Activated CD4-positive, alpha-beta T cell treated with anti-CD3 and anti-CD28 coated beads, Interleukin-2, Interleukin-4, amounts not matched to agents 100 ng/mL and 50 ng/mL, durations not matched to agents 16 hours and 8 hours (primary cell): ENCODE results near the gene ROBO1.
"Not testable (repeated sequence)": the region's sequence is repeated elsewhere in the genome, so short reads cannot be mapped to it uniquely, and the experiment has no call there.

Experiments used
- DNase-seq: peaks from one replicate; pipeline ENCODE4 v3.0.0-alpha.2; 2020; ENCODE audit warnings: low spot score

Gene ROBO1

DNA sequence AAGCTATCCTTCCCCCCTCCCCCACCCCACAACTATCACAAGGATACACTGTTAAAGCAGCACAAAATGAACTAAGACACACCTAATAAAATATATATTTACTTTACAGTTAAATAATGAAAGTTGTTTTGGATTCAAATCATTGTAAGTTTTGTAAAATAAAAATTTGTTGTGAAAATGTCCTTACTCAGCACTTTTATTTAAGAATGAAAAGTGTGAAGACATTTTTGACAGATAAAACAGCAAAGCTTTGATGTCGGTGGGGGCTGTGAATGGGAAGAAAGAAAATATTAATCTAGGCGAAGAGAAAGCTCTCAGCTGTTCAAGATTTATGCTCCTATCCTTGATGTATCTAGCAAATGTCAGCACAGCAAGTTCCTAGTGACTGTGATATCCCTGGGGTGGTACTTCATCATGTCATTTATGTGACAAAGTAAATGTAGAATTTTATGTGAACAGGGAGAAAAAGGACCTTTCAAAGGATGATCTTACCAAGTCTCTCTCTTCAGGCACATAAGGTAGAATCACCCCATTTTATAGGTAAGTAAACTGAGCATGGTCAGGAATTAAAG lies 216.4 kb downstream of the ROBO1 start:
- no peak for DNase-seq

DNA sequence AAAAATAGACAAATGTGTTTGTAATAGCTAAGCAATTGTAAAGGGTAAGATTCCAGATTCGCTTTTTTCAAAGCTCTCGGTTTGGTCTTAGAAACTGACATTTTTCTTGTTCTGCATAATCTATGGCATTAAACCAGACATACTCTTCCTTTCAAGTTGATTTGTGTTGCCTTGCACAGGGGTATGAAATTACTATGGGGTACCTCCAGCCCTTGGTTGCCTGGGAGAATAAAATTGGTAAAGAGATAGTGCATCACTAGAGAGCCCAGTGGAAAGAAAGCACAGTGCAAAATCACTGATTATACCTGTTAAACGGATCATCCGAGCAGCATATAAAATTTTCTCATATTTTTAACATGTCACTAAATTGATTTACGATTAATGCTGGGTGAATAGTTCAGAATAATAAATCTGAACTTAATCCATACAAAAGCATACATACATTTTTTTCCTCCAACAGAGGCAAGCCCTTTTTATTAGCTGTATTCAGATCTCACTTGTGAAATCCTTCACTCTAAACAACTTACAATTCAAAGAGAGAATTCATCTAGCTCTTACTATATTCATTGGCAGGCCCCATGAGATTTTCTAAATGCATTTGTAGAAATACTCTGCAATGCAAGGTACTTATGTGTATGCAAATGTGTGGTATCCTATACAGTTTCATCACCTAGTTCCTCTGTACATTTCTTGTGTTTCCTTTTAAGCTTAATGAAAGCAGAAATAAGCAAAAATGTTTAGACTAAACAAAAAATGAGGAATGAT lies 224.4 kb downstream of the ROBO1 start:
- DNase-seq, result no peak

DNA sequence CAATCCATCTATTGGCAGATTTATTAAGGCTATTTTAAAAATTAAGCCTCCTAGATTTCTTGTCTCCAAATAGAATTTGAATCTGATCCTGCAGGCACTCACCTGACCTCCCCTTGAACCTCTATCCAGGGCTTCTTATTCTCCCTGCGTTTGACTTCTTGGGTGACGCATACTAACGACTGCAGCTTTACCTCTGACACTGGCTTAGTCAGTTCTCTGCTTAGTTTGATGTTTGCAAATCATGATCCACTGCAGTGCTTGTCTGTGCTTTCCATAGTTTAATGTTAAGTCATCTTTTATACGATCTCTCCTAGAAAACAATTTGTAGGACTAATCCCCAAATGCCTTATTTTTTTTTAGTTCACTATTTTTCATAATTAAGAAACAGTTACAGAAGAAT lies 233.1 kb downstream of the ROBO1 start:
- DNase-seq, result no peak

DNA sequence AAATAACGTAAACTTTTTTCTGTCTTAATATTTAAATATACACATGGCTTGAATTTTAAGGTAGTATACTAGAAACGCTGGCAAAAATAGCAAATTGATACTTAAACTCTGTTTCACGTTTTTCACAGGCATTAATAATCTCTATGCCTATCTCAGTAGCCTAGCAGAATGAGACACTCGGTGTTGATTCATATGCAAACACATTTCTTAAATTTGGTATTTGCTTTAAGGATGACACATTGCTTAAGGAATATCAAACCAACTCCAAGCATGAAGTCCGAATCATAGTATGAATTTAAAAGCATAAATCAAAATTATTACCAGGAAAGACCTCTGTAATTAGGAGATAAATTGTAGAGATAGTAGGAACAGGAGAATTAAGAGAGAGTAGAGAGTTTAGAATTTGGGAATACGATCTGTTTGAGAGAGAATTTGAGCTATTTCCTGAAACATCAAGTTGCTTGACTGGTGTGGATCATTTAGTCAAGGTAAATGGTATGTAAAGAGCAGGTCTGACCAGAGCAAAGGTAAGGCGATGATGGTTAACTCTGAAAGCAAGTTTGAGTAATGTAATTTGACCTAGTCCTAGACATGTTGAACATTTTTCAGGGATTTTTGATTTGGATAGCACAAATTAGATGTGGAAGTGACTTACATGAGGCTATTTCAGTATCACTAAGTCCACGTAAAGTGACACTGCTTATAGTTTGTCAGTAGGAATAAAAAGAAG lies 236.1 kb downstream of the ROBO1 start:
- DNase-seq, result no peak

DNA sequence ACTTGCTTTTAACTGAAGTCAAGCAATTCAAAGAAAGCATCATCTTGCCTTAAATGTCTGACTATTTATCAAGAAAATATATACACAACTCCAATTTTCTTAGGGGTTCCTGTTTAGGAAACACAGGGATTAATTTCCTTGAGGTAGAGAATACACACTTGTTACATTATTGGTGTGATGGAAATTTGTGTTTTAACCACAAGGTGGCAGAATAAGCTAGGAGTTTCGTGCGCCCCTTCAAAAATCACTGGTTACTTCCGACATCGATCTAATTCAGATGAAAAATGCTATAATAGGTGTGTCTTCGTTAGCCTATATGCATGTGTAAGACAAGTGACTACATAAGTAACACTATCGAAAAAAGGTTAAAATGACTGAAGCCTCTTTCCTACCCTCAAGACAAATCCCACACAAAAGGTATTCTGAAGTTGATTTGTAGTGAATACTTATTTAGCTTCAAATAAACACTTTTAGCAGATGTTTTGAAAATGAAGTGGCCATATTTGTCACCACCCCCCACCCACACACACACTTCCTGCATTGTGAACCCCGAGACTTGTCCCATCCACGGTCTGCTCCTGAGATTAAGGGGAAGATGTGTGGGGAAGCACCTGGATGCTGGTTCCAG lies 246.5 kb downstream of the ROBO1 start:
- DNase-seq, result peak; percentile 37

DNA sequence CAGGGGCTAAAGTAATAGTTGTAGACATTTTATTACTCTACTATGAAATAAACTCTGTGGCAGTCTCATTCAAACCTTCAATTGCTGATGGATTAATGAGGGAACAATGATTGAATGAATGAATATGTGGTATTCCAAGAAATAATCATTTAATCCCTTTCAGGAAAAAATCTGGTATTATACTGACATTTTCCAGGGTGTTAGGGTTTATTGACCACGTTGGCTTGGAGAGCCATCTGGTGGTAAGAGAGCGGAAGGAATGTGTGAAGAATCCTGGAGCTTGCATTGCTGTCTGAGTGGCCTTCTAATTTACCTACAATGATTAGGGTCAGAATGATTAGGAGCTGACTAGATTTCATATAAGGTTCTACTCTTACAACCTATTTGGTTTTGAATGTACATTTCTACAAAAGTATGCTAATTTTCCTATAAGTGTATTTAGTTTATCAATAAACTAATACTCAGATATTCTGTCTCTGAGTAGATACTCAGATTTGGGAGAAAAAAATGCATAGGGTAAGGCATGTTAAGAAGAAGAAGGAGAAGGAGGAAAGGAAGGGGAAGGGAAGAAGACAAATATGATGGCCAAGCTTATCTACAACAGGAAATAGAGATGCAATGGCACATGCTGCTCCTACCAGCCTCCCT lies 249.9 kb downstream of the ROBO1 start:
- no peak for DNase-seq

DNA sequence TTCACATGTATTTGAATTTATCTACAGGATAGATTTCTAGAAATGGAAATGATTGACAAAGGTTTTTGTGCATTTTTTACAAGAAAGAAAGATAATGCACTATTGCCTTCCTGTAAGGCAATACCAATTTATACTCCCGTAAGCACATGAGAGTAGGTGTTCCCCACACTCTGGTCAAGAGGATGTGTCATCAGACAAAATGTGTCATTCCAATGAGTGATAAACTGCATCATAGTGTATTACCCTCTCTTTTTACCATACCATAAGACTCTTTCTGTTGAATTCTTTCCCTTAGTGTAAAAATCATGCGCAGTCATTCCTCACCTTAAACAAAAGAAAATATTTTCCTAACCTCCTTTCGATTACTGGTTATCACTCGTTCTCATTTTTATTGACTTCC lies 251.0 kb downstream of the ROBO1 start:
- DNase-seq, result no peak

DNA sequence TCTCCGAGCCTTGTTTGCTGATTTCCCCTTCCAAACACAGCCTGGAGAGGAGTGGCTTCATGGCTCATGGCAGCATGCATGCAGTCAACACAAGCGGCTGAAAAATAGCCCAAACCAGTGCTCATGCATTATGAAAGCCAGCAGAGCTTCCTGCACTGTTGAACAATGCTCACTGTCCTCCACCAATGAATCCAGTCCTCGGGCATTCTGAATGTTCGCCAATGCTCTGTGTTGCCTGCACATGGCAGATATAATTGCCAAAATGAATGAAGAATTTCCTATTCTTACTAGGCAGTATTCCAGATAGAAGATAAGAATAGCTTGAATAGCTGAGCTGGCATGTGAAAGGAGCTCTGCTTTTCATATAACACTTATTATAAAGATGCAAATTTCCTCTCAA lies 252.7 kb downstream of the ROBO1 start:
- no peak for DNase-seq

DNA sequence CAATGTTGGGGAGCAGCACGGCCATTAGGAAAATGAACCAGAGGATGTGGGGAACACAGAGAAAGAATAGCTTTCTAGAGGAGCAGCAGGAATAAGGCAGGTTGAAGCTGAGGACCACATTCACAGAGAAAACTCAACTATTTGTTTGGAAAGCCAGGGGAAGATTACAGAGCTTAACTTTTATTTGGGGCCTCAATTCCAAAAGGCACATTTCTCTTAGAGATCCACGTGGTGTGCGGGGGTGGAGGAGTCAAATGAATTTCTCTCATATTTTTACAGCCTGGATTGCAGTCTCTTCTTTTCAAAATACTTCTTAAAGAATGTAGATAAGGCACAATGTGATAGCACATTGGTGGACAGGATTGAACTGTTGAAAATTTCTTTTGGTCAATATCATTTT lies 253.7 kb downstream of the ROBO1 start:
- no peak for DNase-seq

DNA sequence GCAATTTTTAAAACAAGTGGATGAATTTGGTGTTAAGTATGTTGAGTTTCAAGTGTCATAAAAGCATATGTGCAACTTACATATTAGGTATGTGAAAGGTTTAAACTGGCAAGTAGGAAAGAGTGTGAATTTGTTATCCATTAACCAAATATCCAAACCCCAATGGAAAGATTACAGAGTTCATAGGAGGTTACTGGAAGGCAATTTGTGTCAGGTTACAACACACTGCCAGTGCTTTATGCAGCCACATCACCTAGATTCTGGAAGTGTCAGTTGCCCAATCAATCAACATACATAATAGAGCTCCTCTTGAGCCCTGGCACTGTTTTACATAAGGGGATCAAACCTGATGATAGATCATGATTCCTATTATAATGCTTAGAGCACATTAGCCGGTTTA lies 261.0 kb downstream of the ROBO1 start:
- no peak for DNase-seq

DNA sequence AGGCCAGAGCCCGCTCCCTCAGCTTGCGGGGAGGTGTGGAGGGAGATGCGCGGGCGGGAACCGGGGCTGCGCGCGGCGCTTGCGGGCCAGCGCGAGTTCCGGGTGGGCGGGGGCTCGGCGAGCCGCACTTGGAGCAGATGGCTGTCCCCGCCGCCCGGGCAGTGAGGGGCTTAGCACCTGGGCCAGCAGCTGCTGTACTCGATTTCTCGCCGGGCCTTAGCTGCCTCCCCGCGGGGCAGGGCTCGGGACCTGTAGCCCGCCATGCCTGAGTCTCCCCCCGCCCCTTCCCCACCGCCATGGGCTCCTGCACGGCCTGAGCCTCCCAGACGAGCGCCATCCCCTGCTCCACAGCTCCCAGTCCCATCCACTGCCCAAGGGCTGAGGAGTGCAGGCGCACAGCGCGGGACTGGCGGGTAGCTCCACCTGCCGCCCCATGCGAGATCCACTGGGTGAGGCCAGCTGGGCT lies 265.5 kb downstream of the ROBO1 start:
- not testable (repeated sequence) for DNase-seq

DNA sequence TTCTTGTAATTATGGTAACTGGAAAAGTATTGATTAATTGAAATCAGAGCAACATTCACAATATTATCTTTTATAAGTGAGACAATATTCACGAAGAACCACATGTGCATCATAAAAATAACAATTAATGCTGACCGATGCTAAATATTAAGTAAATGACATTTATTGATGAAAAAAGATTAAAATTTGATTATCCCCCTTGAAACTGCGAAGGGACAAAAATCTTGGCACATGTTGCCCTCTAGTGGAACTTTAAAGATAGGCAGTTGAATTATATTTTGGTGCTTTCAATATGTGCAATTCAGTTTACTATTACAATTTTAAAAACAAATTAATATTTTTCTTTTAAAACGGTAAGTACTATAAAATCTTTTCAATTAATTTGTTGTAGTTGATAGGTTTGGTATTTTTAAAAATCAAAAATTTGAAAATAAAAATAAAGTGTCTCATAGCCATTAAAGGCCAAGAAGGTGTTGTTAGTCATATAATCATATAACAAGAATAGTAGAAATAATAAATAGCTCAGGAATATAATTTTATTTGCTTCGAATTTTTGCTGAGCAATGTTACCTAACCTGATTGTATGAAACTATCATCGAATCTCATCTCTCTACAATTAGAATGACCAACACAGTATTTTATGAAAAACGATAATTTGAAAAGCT lies 270.2 kb downstream of the ROBO1 start:
- DNase-seq, result peak; percentile 8

DNA sequence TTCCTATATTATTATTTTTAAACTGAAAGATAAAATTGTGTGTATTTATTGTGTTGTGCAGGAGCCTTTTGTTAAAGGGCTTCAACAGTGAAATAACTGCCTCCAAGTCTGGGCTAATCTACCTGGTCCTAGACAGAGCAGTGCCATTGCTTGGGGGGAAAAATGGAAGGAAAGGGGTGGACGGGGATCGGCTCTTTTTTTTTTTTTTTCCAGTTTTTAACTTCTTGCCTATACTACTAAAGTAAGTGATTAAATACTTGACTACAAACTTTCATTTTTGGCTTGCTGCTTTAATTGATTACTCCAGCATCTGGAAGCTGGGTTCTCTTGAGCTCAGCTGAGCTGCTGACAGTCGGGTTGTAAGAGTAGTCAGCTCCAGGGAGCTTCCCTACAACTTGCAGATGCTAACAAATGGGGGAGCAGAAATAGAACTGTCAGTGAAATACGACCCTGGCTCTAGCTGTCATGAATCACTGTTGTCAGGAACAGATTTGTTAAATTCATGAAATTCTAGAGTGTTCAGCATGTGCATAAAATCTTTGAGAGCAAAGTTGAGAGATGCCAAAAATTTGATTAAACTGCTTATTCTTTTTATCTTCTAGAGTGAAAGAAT lies 276.7 kb downstream of the ROBO1 start:
- no peak for DNase-seq

DNA sequence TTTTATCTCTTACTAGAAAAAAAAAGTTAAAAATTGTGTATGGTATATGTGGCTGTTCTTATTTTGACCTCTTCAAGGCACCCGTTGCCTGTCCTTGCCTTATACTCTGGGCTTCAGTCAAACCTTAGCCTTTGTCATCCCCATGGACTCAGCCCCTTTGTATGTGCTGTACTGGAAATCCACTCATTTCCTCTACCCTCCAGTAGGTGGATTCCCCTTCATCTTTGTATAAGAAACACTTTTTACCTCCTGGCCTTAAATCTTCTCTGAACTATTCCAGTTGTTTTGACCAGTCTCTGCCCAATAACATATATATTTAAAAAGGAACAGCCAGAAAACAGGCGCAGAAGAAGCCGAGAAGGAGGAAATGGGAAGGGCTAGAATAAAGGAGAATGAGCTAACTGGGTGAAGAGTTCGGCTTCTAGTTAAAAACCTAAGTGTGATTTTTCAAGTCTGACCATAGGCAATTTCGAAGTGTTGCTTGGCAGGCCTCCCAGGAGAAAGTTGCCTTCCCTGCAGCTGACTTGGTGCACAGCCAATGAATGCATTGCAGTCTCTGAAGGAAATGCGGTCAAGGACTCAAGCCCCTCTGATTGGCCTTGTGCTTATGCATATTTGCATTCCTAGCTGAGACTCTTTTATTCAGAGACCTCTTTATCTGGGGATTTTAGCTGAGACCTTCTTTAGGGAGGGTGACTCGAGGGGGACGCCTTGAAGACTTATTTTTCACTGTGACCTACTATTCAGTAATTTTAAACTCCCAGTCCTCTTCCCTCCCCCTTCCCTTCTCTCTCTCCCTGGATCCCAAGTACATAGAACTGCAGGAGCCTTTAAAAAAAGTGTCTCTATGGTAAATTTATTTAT lies 277.4 kb downstream of the ROBO1 start:
- no peak for DNase-seq

DNA sequence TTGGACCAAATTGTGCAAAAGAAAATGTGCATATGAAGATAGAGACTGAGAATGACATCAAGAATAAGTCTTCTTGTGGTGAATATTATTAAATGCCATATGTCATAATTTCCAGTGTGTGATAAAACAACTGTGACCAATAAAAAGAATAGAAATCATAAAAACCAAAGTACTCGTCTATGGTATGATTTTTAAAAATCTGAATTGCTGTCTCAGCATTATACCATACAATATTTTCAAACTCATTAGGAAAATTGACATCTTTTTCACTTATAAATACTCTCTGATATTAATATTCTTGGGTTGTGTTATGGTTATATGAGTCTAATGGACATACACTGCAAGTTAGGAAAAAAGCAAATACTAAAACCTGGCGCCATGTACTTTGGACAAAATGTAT lies 279.4 kb downstream of the ROBO1 start:
- no peak for DNase-seq

DNA sequence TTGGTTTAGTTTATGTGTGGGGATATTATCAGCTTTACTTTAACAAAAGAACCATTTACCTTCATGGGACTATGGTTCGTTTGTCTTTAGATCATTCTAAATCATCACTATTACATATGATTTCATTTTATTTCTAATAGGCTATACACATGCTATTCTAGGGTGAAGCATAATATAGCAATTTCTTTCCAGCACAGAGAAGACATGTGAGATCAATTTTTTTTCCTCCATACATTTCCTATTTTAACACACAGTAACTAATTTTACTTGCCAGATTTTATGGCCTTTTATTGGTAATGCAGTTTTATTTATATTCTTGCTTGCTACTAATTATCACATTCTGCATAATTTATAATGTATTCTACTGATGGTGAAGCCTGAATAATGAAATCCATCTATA lies 287.1 kb downstream of the ROBO1 start:
- no peak for DNase-seq

DNA sequence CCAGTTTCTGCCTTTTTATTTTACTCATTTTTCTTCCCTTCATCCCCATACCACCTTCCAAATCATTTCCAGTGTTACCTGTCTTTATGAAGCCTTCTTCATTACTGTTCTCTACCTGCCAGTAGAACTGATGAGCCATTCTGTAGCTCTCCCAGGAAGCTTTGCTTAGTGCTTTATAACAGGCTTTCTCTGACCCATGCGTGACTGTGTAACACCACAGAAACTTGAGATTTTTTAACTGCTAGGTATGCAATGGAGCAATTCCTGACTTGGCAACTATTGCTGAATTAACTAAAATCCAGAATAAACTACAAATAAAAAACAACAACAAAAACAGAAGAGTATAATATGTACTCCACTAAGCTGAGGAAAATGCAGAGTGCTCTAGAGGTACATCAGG lies 289.2 kb downstream of the ROBO1 start:
- no peak for DNase-seq

DNA sequence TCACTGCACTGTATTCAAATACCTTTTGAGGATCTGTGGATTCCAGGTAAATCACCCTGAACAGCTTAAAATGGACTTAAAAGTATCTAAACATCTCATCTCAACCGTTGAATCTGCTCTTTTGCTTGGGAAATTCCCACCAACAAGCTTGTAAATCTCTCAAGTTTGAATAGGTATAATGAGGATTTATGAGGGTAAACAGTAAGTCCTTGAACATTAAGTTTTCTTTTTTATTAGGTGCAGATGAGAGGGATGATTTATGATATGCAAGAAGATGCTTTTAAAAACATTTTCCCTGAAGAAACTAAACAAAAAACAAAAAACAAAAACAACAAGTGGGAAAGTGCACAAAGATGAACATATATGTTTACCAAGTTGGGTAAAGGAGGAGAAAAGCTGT lies 290.6 kb downstream of the ROBO1 start:
- no peak for DNase-seq

DNA sequence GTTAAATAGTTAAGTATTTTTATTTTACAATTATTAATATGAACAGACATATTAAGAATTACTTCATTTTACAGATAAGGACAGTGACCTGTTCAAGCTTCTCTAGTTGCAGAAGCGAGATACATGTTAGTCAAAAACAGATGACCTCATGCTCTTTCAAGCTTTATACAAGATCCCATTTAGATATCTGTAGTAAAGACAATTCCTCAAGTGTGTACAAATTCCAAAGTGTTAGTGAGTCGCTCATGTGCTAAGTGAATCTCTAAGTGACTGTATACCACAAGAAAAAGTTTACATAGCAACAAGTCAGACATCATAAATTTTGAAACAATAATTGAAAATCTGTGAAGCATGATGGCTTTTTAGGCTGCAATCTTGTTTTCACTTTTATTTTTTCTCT lies 293.8 kb downstream of the ROBO1 start:
- no peak for DNase-seq

DNA sequence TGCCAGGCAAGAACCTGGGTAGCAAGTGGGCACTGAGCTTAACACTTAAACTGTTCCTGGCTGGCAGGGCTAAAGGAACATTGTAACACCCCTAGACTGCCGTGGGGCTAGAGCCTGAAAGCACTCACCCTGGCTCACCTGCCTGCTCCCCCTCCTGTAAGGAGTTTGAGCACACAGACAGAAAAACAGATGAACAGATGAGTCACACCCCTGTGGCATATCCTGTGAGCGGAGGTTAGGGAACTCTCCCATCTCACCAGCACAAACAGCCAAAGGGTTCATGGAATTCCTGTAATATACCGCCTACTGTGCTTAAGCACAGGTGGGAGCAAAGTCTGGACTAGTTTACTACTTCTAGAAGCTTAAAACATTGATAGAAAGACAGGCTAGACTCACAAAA lies 300.1 kb downstream of the ROBO1 start:
- DNase-seq, result no peak
